Measurements from ENCODE around the gene CHRNA4.

CHRNA4 gene

GRCh38 chr20:63376283-63377250 lies 15.4 kb upstream of the CHRNA4 start:
- DNase-seq: no peak

- no peak for DNase-seq
These were observed 14.3 kb upstream of the CHRNA4 start for GRCh38 chr20:63375438-63375837.

GRCh38 chr20:63374504-63374903 lies 13.4 kb upstream of the CHRNA4 start:
- no peak for DNase-seq

GRCh38 chr20:63373996-63374395 lies 12.8 kb upstream of the CHRNA4 start:
- no peak for DNase-seq

- no peak for DNase-seq
These were observed 12.1 kb upstream of the CHRNA4 start for GRCh38 chr20:63372971-63373885.

- DNase-seq: no peak
These were observed 10.2 kb upstream of the CHRNA4 start for GRCh38 chr20:63371291-63371865.

GRCh38 chr20:63370618-63371187 lies 9.6 kb upstream of the CHRNA4 start:
- no peak for DNase-seq

- DNase-seq: no peak
These were observed 8.8 kb upstream of the CHRNA4 start for GRCh38 chr20:63369724-63370617.

- no peak for DNase-seq
These were observed 7.9 kb upstream of the CHRNA4 start for GRCh38 chr20:63369024-63369530.

GRCh38 chr20:63368151-63368550 lies 7.0 kb upstream of the CHRNA4 start:
- no peak for DNase-seq

GRCh38 chr20:63367446-63368055 lies 6.4 kb upstream of the CHRNA4 start:
- no peak for DNase-seq

- no peak for DNase-seq
These were observed 5.5 kb upstream of the CHRNA4 start for GRCh38 chr20:63366390-63367365.

- DNase-seq: no peak
These were observed 4.6 kb upstream of the CHRNA4 start for GRCh38 chr20:63365601-63366389.

- no peak for DNase-seq
These were observed 3.8 kb upstream of the CHRNA4 start for GRCh38 chr20:63364801-63365585.

GRCh38 chr20:63363981-63364561 lies 2.9 kb upstream of the CHRNA4 start:
- no peak for DNase-seq

GRCh38 chr20:63363013-63363957 lies 2.1 kb upstream of the CHRNA4 start:
- DNase-seq: no peak
